GM12892 (cell line): ENCODE results near the gene NF1.

Source experiments
- POLR2A ChIP-seq: IDR thresholded peaks from 2 replicates; pipeline ENCODE4 v1.6.1; 2011; ENCODE audit warnings: low read depth, low read length, control low read depth
- TAF1 ChIP-seq: IDR thresholded peaks from 2 replicates; pipeline ENCODE4 v1.6.1; 2011; ENCODE audit warnings: low read depth, mild to moderate bottlenecking, control low read depth, low read length, borderline replicate concordance

DNA sequence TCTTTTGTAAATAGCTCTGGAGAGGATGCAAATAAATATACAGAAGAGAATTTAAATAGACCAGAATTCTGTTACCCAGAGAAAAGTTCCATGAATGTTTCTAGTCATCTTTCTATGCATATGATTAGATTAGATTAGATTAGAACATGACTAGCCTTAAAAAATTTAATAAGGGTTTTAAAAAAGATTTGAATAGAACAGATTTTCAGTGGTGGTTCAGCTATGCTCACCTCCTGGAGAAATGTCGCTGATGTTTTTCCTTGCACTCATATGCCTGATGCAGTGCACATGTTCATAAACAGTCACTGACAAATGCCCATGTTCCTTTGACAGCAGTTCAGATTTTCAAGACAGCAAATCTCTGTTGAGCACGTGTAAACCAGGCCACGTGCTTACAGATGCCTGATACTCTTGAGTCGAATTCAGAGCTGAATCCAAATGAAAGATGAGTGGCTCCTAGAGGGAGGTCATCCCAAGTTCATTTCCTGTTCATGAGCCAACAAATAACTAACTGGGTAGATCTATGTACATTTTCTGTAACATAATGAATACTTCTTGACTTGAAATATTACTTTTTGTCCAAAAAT is 276.8 kb downstream of the NF1 start:
- no peak for TF ChIP-seq POLR2A
- TF ChIP-seq TAF1 = no peak
